GM21737 (cell line): ENCODE results near the gene COA1.
"Not testable (repeated sequence)": the region's sequence is repeated elsewhere in the genome, so short reads cannot be mapped to it uniquely, and the experiment has no call there.

Experiments
- ATAC-seq: cut with Tn5 transposase; IDR thresholded peaks from one replicate; pipeline ENCODE4 v1.9.1; 2021; ENCODE audit warnings: mild to moderate bottlenecking, moderate library complexity; ENCODE audit not compliant: unreplicated experiment

The COA1 gene

GRCh38 chr7:43602256-43602655 is 127.1 kb downstream of the COA1 start:
- ATAC-seq = no peak

GRCh38 chr7:43600056-43600455 is 129.3 kb downstream of the COA1 start:
- no peak for ATAC-seq

GRCh38 chr7:43596426-43596825 is 132.9 kb downstream of the COA1 start:
- ATAC-seq = not testable (repeated sequence)

- no peak for ATAC-seq
These were observed 135.3 kb downstream of the COA1 start for GRCh38 chr7:43594020-43594419.

DNA sequence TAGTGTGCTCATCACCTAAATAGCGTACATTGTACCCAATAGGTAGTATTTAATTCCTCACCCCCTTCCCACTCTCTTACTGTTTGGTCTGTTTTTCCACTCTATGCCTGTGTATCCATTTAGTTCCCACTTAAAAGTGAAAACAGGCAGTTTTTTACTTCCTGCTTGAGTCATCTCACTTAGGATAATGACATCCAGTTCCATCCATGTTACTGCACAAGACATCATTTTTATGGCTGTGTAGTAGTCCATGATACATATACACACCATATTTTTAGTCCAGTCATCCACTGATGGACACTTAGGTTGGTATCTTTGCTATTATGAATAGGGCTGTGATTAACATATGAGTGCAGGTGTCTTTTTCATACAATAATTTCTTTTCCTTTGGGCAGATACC is 136.3 kb downstream of the COA1 start:
- no peak for ATAC-seq

GRCh38 chr7:43592326-43592725 is 137.0 kb downstream of the COA1 start:
- no peak for ATAC-seq

GRCh38 chr7:43591558-43592180 is 137.7 kb downstream of the COA1 start:
- ATAC-seq = no peak

DNA sequence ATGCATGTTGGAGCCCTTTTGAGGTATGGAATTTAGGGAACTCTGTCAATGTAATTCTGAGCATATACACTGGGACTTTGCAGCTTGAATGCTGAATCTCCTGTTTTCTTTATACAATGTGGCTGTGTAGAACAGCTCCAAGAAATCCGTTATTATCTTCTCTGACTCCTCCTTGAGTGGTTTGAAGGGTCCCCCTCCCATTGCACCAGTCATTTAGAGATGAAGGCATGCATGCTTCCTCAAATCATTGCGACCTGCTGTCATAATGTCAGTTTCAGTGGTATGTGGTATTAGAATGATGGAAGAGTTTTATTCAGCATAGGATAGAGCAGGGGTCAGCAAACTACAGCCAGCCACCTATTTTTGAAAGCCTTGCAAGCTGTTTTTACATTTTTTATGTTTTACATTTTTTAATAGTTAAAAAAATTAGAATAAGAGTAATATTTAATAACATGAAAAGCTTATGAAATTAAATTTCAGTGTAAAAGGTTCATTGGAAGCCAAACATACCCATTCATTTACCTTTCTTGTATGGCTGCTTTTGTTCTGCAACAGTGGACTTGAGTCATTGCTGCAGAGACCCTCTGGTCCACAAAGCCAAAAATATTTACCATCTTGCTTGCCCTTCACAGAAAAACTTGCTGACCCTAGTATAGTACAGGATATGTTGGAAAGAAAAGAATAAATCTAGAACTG is 138.3 kb downstream of the COA1 start:
- ATAC-seq = peak; percentile 72

DNA sequence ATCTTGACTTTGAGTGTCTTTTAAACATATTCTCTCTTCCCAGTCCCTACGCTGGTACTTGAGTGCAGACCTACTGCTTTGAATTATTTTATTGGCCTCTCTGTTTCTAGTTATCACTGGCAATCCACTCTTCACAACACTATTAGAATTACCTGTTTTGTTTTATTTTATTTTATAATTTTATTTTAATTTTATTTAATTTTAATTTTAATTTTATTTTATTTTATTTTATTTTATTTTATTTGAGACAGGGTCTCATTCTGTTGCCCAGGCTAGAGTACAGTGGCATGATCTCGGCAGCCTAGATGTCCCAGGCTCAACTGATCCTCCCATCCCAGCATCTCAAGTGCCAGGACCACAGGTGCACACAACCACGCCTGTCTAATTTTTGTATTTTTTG is 139.6 kb downstream of the COA1 start:
- ATAC-seq = no peak
